ENCODE data around the gene PNMA6E.

The PNMA6E gene

GRCh38 chrX:153353416-153353815 is 47.7 kb downstream of the PNMA6E start:
- Histone ChIP-seq H3K9me3 (ENCODE audit: control insufficient read depth, insufficient read depth, low read depth, low read length) (no peaks in the 10 kb centered on the region), H3K4me1 (ENCODE audit: control insufficient read depth, insufficient read depth, low read length) (no peaks in the 10 kb centered on the region), H3K27ac (ENCODE audit: extremely low read depth, low read depth, low read length) (no peak overlapping the region), H3K4me3 (ENCODE audit: low read depth, low read length) (no peak overlapping the region), H3K36me3 (ENCODE audit: control insufficient read depth in 2 of 2, insufficient read depth in 1 of 2, low read length in 2 of 2) (peaks cover 3 to 31% of the 10 kb centered on the region in 2 experiments; a peak in 2 of 3 replicates)
- ChIA-PET POLR2A (interaction anchor here (1.1 kb wide), 1 partner anchor 19 kb away, joined by 3 read pairs; the partner anchor contains the start of gene ZNF275), CTCF (interaction anchor here (0.6 to 1.1 kb wide), 2 partner anchors 8 to 9 kb away, joined by 3 to 4 read pairs; no protein-coding TSS in a partner anchor)
- TF ChIP-seq ZNF837 (tag by site-specific recombination; IDR thresholded peaks at IDR 0.05) (no peak), KLF8 (tag by site-specific recombination; IDR thresholded peaks at IDR 0.05) (no peak), ZNF157 (tag by site-specific recombination; IDR thresholded peaks at IDR 0.05) (no peak), SP2 (tag by site-specific recombination; IDR thresholded peaks at IDR 0.05) (no peak), ZNF501 (tag by site-specific recombination; IDR thresholded peaks at IDR 0.05) (no peak), ZNF701 (tag by site-specific recombination; IDR thresholded peaks at IDR 0.05) (no peak), YY1 (tag by site-specific recombination; IDR thresholded peaks at IDR 0.05) (no peak), ZNF555 (tag by site-specific recombination; conservative IDR thresholded peaks at IDR 0.05) (no peak), HOXC10 (CRISPR knock-in tag; IDR thresholded peaks at IDR 0.05) (no peak), HOXD13 (CRISPR knock-in tag; IDR thresholded peaks at IDR 0.05; ENCODE audit: borderline replicate concordance) (no peak), ZNF518A (tag by site-specific recombination; conservative IDR thresholded peaks at IDR 0.05; ENCODE audit: low read depth) (no peak), ZNF416 (tag by site-specific recombination; IDR thresholded peaks at IDR 0.05) (no peak), KLF17 (tag by site-specific recombination; IDR thresholded peaks at IDR 0.05) (no peak), ZNF311 (tag by site-specific recombination; IDR thresholded peaks at IDR 0.05; ENCODE audit: borderline replicate concordance) (no peak)
- TF ChIP-seq, protein P1, sequence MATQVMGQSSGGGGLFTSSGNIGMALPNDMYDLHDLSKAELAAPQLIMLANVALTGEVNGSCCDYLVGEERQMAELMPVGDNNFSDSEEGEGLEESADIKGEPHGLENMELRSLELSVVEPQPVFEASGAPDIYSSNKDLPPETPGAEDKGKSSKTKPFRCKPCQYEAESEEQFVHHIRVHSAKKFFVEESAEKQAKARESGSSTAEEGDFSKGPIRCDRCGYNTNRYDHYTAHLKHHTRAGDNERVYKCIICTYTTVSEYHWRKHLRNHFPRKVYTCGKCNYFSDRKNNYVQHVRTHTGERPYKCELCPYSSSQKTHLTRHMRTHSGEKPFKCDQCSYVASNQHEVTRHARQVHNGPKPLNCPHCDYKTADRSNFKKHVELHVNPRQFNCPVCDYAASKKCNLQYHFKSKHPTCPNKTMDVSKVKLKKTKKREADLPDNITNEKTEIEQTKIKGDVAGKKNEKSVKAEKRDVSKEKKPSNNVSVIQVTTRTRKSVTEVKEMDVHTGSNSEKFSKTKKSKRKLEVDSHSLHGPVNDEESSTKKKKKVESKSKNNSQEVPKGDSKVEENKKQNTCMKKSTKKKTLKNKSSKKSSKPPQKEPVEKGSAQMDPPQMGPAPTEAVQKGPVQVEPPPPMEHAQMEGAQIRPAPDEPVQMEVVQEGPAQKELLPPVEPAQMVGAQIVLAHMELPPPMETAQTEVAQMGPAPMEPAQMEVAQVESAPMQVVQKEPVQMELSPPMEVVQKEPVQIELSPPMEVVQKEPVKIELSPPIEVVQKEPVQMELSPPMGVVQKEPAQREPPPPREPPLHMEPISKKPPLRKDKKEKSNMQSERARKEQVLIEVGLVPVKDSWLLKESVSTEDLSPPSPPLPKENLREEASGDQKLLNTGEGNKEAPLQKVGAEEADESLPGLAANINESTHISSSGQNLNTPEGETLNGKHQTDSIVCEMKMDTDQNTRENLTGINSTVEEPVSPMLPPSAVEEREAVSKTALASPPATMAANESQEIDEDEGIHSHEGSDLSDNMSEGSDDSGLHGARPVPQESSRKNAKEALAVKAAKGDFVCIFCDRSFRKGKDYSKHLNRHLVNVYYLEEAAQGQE (tag by site-specific recombination; IDR thresholded peaks at IDR 0.05): no peak

DNA sequence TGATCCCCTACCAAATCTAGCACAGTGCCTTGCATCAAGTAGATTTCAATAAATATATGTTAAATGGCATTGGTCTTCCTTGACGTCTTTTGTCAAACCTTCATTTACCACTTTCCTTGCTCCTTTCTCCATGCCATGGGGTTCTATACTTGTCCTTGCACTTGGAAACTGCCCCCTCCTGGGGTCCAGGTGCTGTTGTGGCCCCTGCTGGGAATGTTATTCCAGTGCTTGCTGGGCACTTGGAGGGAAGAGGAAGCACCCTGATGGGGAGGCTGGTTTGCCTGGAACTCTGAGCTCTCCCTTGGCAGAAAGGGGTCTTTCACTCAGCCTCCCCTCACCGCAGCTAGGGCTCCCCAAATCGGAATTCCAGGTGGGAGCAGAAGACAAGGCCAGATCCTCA is 48.3 kb downstream of the PNMA6E start:
- Histone ChIP-seq H3K36me3 (ENCODE audit: control insufficient read depth in 2 of 2, insufficient read depth in 1 of 2, low read length in 2 of 2) (peaks cover 3 to 34% of the 10 kb centered on the region in 2 experiments; a peak in 2 of 3 replicates), H3K9me3 (ENCODE audit: control insufficient read depth, insufficient read depth, low read depth, low read length) (no peaks in the 10 kb centered on the region), H3K4me1 (ENCODE audit: control insufficient read depth, insufficient read depth, low read length) (no peaks in the 10 kb centered on the region), H3K27ac (ENCODE audit: extremely low read depth, low read depth, low read length) (no peak overlapping the region), H3K4me3 (ENCODE audit: low read depth, low read length) (no peak overlapping the region)
- POLR2A ChIA-PET: no interaction called here
- TF ChIP-seq ZNF132 (tag by site-specific recombination; IDR thresholded peaks at IDR 0.05; ENCODE audit: borderline replicate concordance) (no peak), ZIC2 (tag by site-specific recombination; IDR thresholded peaks at IDR 0.05) (peak; percentile 86)
- CTCF ChIA-PET: interaction anchor here (0.6 to 1.1 kb wide), 3 partner anchors 9 to 448 kb away, joined by 3 to 4 read pairs (median 4); no protein-coding TSS in a partner anchor

All from HEK293 (cell line).